Stomach (tissue), 4 donors: ENCODE results near the gene C3.

Source experiments
- CTCF ChIP-seq, 7 experiments: fragments of 450-650 bp in 4 of 7; fragments of 200-600 bp in 3 of 7; sonication (generic) in 3 of 7; IDR thresholded peaks; one replicate each; pipeline ENCODE4 v1.5.1; 2016 to 2019; ENCODE audit warnings: antibody characterized with exemption in 7 of 7, control low read depth in 2 of 7, mild to moderate bottlenecking in 1 of 7
- EP300 ChIP-seq: sonication (generic); formaldehyde crosslinking; IDR thresholded peaks from one replicate; pipeline ENCODE4 v1.6.1; 2017; ENCODE audit warnings: antibody characterized with exemption
- POLR2A ChIP-seq, 4 donors: fragments of 450-650 bp; IDR thresholded peaks; one replicate each; pipeline ENCODE4 v1.6.1; 2016; ENCODE audit warnings: antibody characterized with exemption in 4 of 4, control low read depth in 2 of 4, mild to moderate bottlenecking in 1 of 4, moderate library complexity in 1 of 4
- POLR2AphosphoS5 ChIP-seq, 3 donors: sonication (generic); formaldehyde crosslinking; IDR thresholded peaks; one replicate each; pipeline ENCODE4 v1.6.1; 2016; ENCODE audit warnings: antibody characterized with exemption in 3 of 3

DNA sequence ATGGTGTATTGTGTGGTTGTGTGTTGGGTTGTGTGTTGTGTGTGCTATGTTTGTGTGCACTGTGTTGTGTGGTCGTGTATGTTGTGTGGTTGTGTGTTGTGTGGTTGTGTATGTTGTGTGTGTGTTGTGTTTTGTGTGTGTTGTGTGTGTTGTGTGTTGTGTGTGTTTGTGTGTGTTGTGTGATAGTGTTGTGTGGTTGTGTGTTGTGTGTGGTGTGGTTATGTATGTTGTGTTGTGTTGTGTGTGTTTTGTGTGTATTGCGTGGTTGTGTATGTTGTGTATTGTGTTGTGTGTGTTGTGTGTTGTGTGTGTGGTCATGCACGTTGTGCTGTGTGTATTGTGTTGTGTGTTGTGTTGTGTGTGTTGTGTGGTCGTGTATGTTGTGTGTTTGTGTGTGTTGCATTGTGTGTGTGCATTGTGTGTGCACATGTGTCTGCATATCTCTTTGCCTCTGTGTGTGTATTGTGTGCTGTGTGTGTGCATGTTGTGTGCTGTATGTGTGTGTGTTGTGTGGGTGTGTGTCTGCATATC lies 2.9 kb downstream of the C3 start:
- TF ChIP-seq CTCF (IDR thresholded peaks at IDR 0.05) (no peak), POLR2AphosphoS5 (IDR thresholded peaks at IDR 0.05) (no peak), POLR2A (IDR thresholded peaks at IDR 0.05) (no peak), EP300 (no peak)
